BE2C (cell line): ENCODE measurements around the gene DNASE1L1.

Source experiments
- DNase-seq: peaks from one replicate; pipeline ENCODE4 v3.0.0-alpha.2; 2020
- H3K27me3 ChIP-seq: fragments of 250-450 bp; sonication (Bioruptor Pico); 2 replicates; pipeline ENCODE4 v1.5.1; 2020; ENCODE audit warnings: mild to moderate bottlenecking
- H3K36me3 ChIP-seq: fragments of 250-450 bp; sonication (Bioruptor Pico); 2 replicates; pipeline ENCODE4 v1.5.1; 2020; ENCODE audit warnings: mild to moderate bottlenecking
- H3K4me1 ChIP-seq: fragments of 250-450 bp; sonication (Bioruptor Pico); 2 replicates; pipeline ENCODE4 v1.5.1; 2020
- H3K4me3 ChIP-seq: 2 replicates; pipeline ENCODE4 v1.5.1; 2011; ENCODE audit warnings: low read depth, low read length
- H3K9me3 ChIP-seq: fragments of 250-450 bp; sonication (Bioruptor Pico); 2 replicates; pipeline ENCODE4 v1.5.1; 2020
- CTCF ChIP-seq: IDR thresholded peaks from 2 replicates; pipeline ENCODE4 v1.5.1; 2012; ENCODE audit warnings: mild to moderate bottlenecking, low read depth, low read length

DNASE1L1 gene

GRCh38 chrX:154449618-154450017 is 40.6 kb upstream of the DNASE1L1 start:
- no peak for DNase-seq
- H3K27me3 ChIP-seq = no peaks in the 10 kb centered on the region
- no peak overlapping the region for H3K4me3 ChIP-seq
- H3K4me1 ChIP-seq = no peaks in the 10 kb centered on the region
- no peaks in the 10 kb centered on the region for H3K9me3 ChIP-seq
- no peak for TF ChIP-seq CTCF
- H3K36me3 ChIP-seq = peaks cover 3% of the 10 kb centered on the region

GRCh38 chrX:154448484-154448883 is 39.4 kb upstream of the DNASE1L1 start:
- TF ChIP-seq CTCF = no peak
- Histone ChIP-seq H3K4me3 (no peak overlapping the region), H3K4me1 (no peaks in the 10 kb centered on the region; the same call in 1 of the 2 replicates), H3K36me3 (peaks cover 3% of the 10 kb centered on the region), H3K9me3 (no peaks in the 10 kb centered on the region), H3K27me3 (no peaks in the 10 kb centered on the region)
- no peak for DNase-seq

GRCh38 chrX:154446430-154446829 is 37.4 kb upstream of the DNASE1L1 start:
- Histone ChIP-seq H3K36me3 (peaks cover 7% of the 10 kb centered on the region), H3K4me3 (no peak overlapping the region), H3K27me3 (no peaks in the 10 kb centered on the region), H3K4me1 (no peaks in the 10 kb centered on the region; the same call in 1 of the 2 replicates), H3K9me3 (no peaks in the 10 kb centered on the region)
- DNase-seq = no peak
- no peak for TF ChIP-seq CTCF

GRCh38 chrX:154445776-154446175 is 36.7 kb upstream of the DNASE1L1 start:
- no peak for DNase-seq
- Histone ChIP-seq H3K4me3 (no peak overlapping the region), H3K9me3 (no peaks in the 10 kb centered on the region), H3K27me3 (no peaks in the 10 kb centered on the region), H3K4me1 (no peaks in the 10 kb centered on the region; the same call in 1 of the 2 replicates), H3K36me3 (peaks cover 9% of the 10 kb centered on the region)
- TF ChIP-seq CTCF = no peak

GRCh38 chrX:154444755-154445246 is 35.7 kb upstream of the DNASE1L1 start:
- no peak for TF ChIP-seq CTCF
- no peaks in the 10 kb centered on the region; the same call in 1 of the 2 replicates for H3K4me1 ChIP-seq
- no peaks in the 10 kb centered on the region for H3K27me3 ChIP-seq
- peaks cover 8% of the 10 kb centered on the region for H3K36me3 ChIP-seq
- H3K4me3 ChIP-seq = peak overlapping the region; percentile 67
- DNase-seq = no peak
- no peaks in the 10 kb centered on the region for H3K9me3 ChIP-seq

GRCh38 chrX:154443992-154444754 is 35.1 kb upstream of the DNASE1L1 start, which contains the start of gene FAM50A:
FAM50A (plus strand) TSS chrX:154444141; CDS start chrX:154444236, 95 bp downstream.
- peaks cover 9% of the 10 kb centered on the region for H3K36me3 ChIP-seq
- TF ChIP-seq CTCF = no peak
- no peaks in the 10 kb centered on the region; the same call in 1 of the 2 replicates for H3K4me1 ChIP-seq
- DNase-seq = peak; percentile 78
- H3K4me3 ChIP-seq = peak within 1 kb of the TSS; percentile 67
- no peaks in the 10 kb centered on the region for H3K27me3 ChIP-seq
- no peaks in the 10 kb centered on the region for H3K9me3 ChIP-seq
